CD4-positive, alpha-beta T cell (primary cell): ENCODE results near the gene SDK2. TPM values are rescaled to one million over a fixed set of nuclear protein-coding genes. Genes with fewer than 3 reads are reported as not detected.

Experiments used
- ATAC-seq: fragments of 200-7000 bp; cut with Tn5 transposase; one replicate; pipeline ENCODE4 v1.10.0; 2022; ENCODE audit warnings: mild to moderate bottlenecking; ENCODE audit not compliant: poor library complexity
- CTCF ChIA-PET: fragments of 350-600 bp; sonication (Branson Sonifier 250); formaldehyde crosslinking; loops from one replicate; lab custom pipeline; 2021; ENCODE audit warnings: antibody characterized with exemption, inconsistent platforms; lab: Charles Lee
- POLR2A ChIA-PET: fragments of 350-600 bp; sonication (Branson Sonifier 250); formaldehyde crosslinking; loops from one replicate; lab custom pipeline; 2021; ENCODE audit warnings: antibody characterized with exemption, inconsistent platforms; lab: Charles Lee
- DNase-seq, 14 experiments: peaks; one replicate each; pipeline ENCODE4 v3.0.0-alpha.2; 2013 to 2020; ENCODE audit warnings: mixed read lengths in 2 of 14
- H3K27ac ChIP-seq, 2 donors: one replicate each; pipeline versions ENCODE4 v1.5.1 to v1.7.0; 2013; ENCODE audit warnings: low read length in 2 of 2, low read depth in 1 of 2, mild to moderate bottlenecking in 1 of 2
- H3K27me3 ChIP-seq, 2 experiments: 1 replicate in 1 of 2; 2 replicates in 1 of 2; pipeline versions ENCODE4 v1.6.1 to v1.7.0; 2013; ENCODE audit warnings: low read length in 2 of 2, control low read depth in 1 of 2, mild to moderate bottlenecking in 1 of 2, moderate library complexity in 1 of 2; ENCODE audit not compliant: insufficient read depth in 2 of 2, control insufficient read depth in 1 of 2
- H3K36me3 ChIP-seq: one replicate; pipeline ENCODE4 v1.6.1; 2013; ENCODE audit warnings: low read length, control low read depth; ENCODE audit not compliant: insufficient read depth
- H3K4me1 ChIP-seq: one replicate; pipeline ENCODE4 v1.6.1; 2013; ENCODE audit warnings: low read length, control low read depth; ENCODE audit not compliant: insufficient read depth
- H3K4me3 ChIP-seq: one replicate; pipeline ENCODE4 v1.5.1; 2013; ENCODE audit warnings: mild to moderate bottlenecking, low read length, moderate library complexity
- H3K9me3 ChIP-seq, 2 experiments: 1 replicate in 1 of 2; 2 replicates in 1 of 2; pipeline versions ENCODE4 v1.6.1 to v1.7.0; 2013; ENCODE audit warnings: low read length in 2 of 2, mild to moderate bottlenecking in 2 of 2, control low read depth in 1 of 2, moderate library complexity in 1 of 2; ENCODE audit not compliant: control insufficient read depth in 1 of 2, insufficient read depth in 1 of 2
- H3K27ac Mint-ChIP-seq: one replicate; pipeline ENCODE4 v1.8.0; 2020; ENCODE audit warnings: mixed read lengths
- H3K27me3 Mint-ChIP-seq: one replicate; pipeline ENCODE4 v1.8.0; 2021; ENCODE audit warnings: mixed read lengths
- H3K36me3 Mint-ChIP-seq: one replicate; pipeline ENCODE4 v1.8.0; 2021; ENCODE audit warnings: low read depth, mixed read lengths
- H3K4me1 Mint-ChIP-seq: one replicate; pipeline ENCODE4 v1.8.0; 2021; ENCODE audit warnings: low read depth, mixed read lengths
- H3K4me3 Mint-ChIP-seq: one replicate; pipeline ENCODE4 v1.8.0; 2020; ENCODE audit warnings: mild to moderate bottlenecking, mixed read lengths
- H3K9me3 Mint-ChIP-seq: one replicate; pipeline ENCODE4 v1.8.0; 2020; ENCODE audit warnings: mixed read lengths
- intact Hi-C, 2 experiments: fragments of 100-400 bp; cut with DNase I in 1 of 2; cut with micrococcal nuclease in 1 of 2; formaldehyde crosslinking; loops; one replicate each; pipeline versions ENCODE4 v1.15.1 to v1.9.0; 2023 to 2025; cut with DNase I, micrococcal nuclease
- total RNA-seq, 174 experiments: library from RNA in 2 of 174; stranded (reverse) in 2 of 174; gene quantifications; one replicate each; pipeline ENCODE4 v1.2.3 and lab custom pipeline; 2021 to 2026
- TF ChIP-seq, protein P1 (sequence below): fragments of 200-600 bp; IDR thresholded peaks from one replicate; pipeline ENCODE4 v1.8.0; 2022; ENCODE audit warnings: antibody characterized with exemption, mild to moderate bottlenecking

The SDK2 gene
- total RNA-seq, 2 experiments from 2014 or later, result 8.1 to 8.2 TPM

GRCh38 chr17:73532421-73532901 is 111.8 kb downstream of the SDK2 start:
- no peaks in the 10 kb centered on the region for H3K36me3 ChIP-seq
- ATAC-seq (no peak), DNase-seq (no peak)
- no peaks in the 10 kb centered on the region for H3K4me1 ChIP-seq
- intact Hi-C loops, result no loop called here
- no peaks in the 10 kb centered on the region for H3K4me1 Mint-ChIP-seq
- no peaks in the 10 kb centered on the region for H3K9me3 ChIP-seq
- ChIA-PET CTCF (no interaction called here), POLR2A (no interaction called here)
- H3K27ac ChIP-seq, result no peak overlapping the region
- TF ChIP-seq, protein P1, sequence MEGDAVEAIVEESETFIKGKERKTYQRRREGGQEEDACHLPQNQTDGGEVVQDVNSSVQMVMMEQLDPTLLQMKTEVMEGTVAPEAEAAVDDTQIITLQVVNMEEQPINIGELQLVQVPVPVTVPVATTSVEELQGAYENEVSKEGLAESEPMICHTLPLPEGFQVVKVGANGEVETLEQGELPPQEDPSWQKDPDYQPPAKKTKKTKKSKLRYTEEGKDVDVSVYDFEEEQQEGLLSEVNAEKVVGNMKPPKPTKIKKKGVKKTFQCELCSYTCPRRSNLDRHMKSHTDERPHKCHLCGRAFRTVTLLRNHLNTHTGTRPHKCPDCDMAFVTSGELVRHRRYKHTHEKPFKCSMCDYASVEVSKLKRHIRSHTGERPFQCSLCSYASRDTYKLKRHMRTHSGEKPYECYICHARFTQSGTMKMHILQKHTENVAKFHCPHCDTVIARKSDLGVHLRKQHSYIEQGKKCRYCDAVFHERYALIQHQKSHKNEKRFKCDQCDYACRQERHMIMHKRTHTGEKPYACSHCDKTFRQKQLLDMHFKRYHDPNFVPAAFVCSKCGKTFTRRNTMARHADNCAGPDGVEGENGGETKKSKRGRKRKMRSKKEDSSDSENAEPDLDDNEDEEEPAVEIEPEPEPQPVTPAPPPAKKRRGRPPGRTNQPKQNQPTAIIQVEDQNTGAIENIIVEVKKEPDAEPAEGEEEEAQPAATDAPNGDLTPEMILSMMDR, result no peak
- no peak overlapping the region for H3K4me3 Mint-ChIP-seq
- no peaks in the 10 kb centered on the region for H3K27me3 ChIP-seq
- no peaks in the 10 kb centered on the region for H3K36me3 Mint-ChIP-seq
- H3K9me3 Mint-ChIP-seq, result no peaks in the 10 kb centered on the region
- no peak overlapping the region for H3K4me3 ChIP-seq
- H3K27ac Mint-ChIP-seq, result no peak overlapping the region
- H3K27me3 Mint-ChIP-seq, result no peaks in the 10 kb centered on the region

- H3K9me3 ChIP-seq, result no peaks in the 10 kb centered on the region
- intact Hi-C loops, result no loop called here
- Mint-ChIP-seq H3K4me1 (no peaks in the 10 kb centered on the region), H3K27me3 (no peaks in the 10 kb centered on the region), H3K36me3 (no peaks in the 10 kb centered on the region), H3K9me3 (no peaks in the 10 kb centered on the region), H3K27ac (no peak overlapping the region), H3K4me3 (no peak overlapping the region)
- no peak overlapping the region for H3K27ac ChIP-seq
- H3K27me3 ChIP-seq, result no peaks in the 10 kb centered on the region
- no peak overlapping the region for H3K4me3 ChIP-seq
- H3K4me1 ChIP-seq, result no peaks in the 10 kb centered on the region
- ATAC-seq (no peak), DNase-seq (no peak)
- no peaks in the 10 kb centered on the region for H3K36me3 ChIP-seq
- POLR2A ChIA-PET, result no interaction called here
- TF ChIP-seq, protein P1, result no peak
- CTCF ChIA-PET, result no interaction called here
Measured at GRCh38 chr17:73531158-73531557, 113.1 kb downstream of the SDK2 start.

DNA sequence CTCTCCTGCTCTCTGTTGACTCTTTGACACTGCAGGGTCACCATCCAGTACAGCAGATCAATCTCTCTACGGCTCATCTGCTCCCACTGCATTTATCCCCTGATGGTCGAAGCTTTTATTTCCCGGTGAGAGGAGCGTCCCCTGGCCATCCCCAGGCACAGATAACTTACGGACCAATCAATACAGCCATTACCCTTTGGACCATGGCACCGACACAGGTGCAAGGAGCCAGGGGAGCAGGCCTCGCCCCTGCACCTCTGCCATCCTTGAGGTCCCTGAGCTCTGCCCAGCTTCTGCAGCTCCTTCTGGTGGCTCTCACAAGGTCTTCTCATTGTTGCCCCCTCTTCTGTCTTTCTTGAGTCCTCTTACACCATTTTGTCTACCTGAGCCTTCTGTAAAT is 115.6 kb downstream of the SDK2 start:
- Histone ChIP-seq H3K9me3 (peaks cover 0 to 3% of the 10 kb centered on the region in 2 experiments), H3K4me1 (no peaks in the 10 kb centered on the region), H3K4me3 (no peak overlapping the region), H3K27me3 (no peaks in the 10 kb centered on the region), H3K27ac (no peak overlapping the region), H3K36me3 (no peaks in the 10 kb centered on the region)
- Mint-ChIP-seq H3K4me3 (no peak overlapping the region), H3K9me3 (no peaks in the 10 kb centered on the region), H3K36me3 (no peaks in the 10 kb centered on the region), H3K27me3 (no peaks in the 10 kb centered on the region), H3K4me1 (no peaks in the 10 kb centered on the region), H3K27ac (no peak overlapping the region)
- TF ChIP-seq, protein P1, result no peak
- ChIA-PET POLR2A (no interaction called here), CTCF (no interaction called here)
- DNase-seq, result no peak
- intact Hi-C loops, result no loop called here
- no peak for ATAC-seq
